Upper lobe of left lung (tissue), 4 donors: Measurements from ENCODE around the gene PER2.
"Not testable (repeated sequence)": the region's sequence is repeated elsewhere in the genome, so short reads cannot be mapped to it uniquely, and the experiment has no call there.

ENCODE experiments used
- POLR2A ChIP-seq, 4 donors: fragments of 450-650 bp; IDR thresholded peaks; one replicate each; pipeline ENCODE4 v1.5.1; 2016 to 2017; ENCODE audit warnings: antibody characterized with exemption in 4 of 4, mild to moderate bottlenecking in 2 of 4
- POLR2AphosphoS5 ChIP-seq, 2 donors: sonication (generic); formaldehyde crosslinking; IDR thresholded peaks; one replicate each; pipeline ENCODE4 v1.5.1; 2017; ENCODE audit warnings: antibody characterized with exemption in 2 of 2

- TF ChIP-seq POLR2AphosphoS5, POLR2A (IDR thresholded peaks at IDR 0.05): not testable (repeated sequence)
These were observed 47.2 kb upstream of the PER2 start for GRCh38 chr2:238335591-238335990.
